H9 (cell line): ENCODE data around the gene HAND1. TPM values are rescaled to one million over a fixed set of nuclear protein-coding genes. Genes with fewer than 3 reads are reported as not detected.

Source experiments
- DNase-seq: peaks from one replicate; pipeline ENCODE4 v3.0.0-alpha.2; 2017
- H2AFZ ChIP-seq: one replicate; pipeline ENCODE4 v1.6.1; 2013; ENCODE audit warnings: mild to moderate bottlenecking, low read length, control low read depth, moderate library complexity
- H2AK5ac ChIP-seq: 2 replicates; pipeline ENCODE4 v1.6.1; 2013; ENCODE audit warnings: low read length, control low read depth, mixed read lengths; ENCODE audit not compliant: insufficient read length
- H2BK120ac ChIP-seq: one replicate; pipeline ENCODE4 v1.6.1; 2013; ENCODE audit warnings: low read depth, mild to moderate bottlenecking, low read length, control low read depth, inconsistent platforms; ENCODE audit not compliant: poor library complexity, severe bottlenecking
- H2BK12ac ChIP-seq: 2 replicates; pipeline ENCODE4 v1.6.1; 2013; ENCODE audit warnings: low read length, control low read depth, mixed read lengths, low read depth; ENCODE audit not compliant: insufficient read length
- H2BK15ac ChIP-seq: 2 replicates; pipeline ENCODE4 v1.6.1; 2013; ENCODE audit warnings: low read depth, low read length, control low read depth
- H2BK20ac ChIP-seq: one replicate; pipeline ENCODE4 v1.6.1; 2013; ENCODE audit warnings: low read depth, mild to moderate bottlenecking, low read length, control low read depth, inconsistent platforms; ENCODE audit not compliant: poor library complexity, severe bottlenecking
- H2BK5ac ChIP-seq: 2 replicates; pipeline ENCODE4 v1.6.1; 2013; ENCODE audit warnings: low read length, control low read depth, mixed read lengths; ENCODE audit not compliant: insufficient read length
- H3K14ac ChIP-seq: 2 replicates; pipeline ENCODE4 v1.6.1; 2013; ENCODE audit warnings: low read length, control low read depth; ENCODE audit not compliant: insufficient read depth
- H3K18ac ChIP-seq: 2 replicates; pipeline ENCODE4 v1.6.1; 2013; ENCODE audit warnings: low read depth, mild to moderate bottlenecking, mixed read lengths, low read length, control low read depth; ENCODE audit not compliant: insufficient read length
- H3K23ac ChIP-seq: 2 replicates; pipeline ENCODE4 v1.6.1; 2013; ENCODE audit warnings: low read length, control low read depth, mixed read lengths, low read depth; ENCODE audit not compliant: insufficient read length
- H3K23me2 ChIP-seq: 2 replicates; pipeline ENCODE4 v1.6.1; 2013; ENCODE audit warnings: low read depth, mild to moderate bottlenecking, mixed read lengths, low read length, control low read depth; ENCODE audit not compliant: insufficient read length, poor library complexity, severe bottlenecking
- H3K27ac ChIP-seq: 2 replicates; pipeline ENCODE4 v1.5.1; 2013; ENCODE audit warnings: low read length, control low read depth, mixed read lengths, low read depth; ENCODE audit not compliant: insufficient read length
- H3K27me3 ChIP-seq: 2 replicates; pipeline ENCODE4 v1.6.1; 2013; ENCODE audit warnings: low read length, control low read depth, inconsistent platforms; ENCODE audit not compliant: insufficient read depth
- H3K4ac ChIP-seq: 2 replicates; pipeline ENCODE4 v1.6.1; 2013; ENCODE audit warnings: low read depth, mild to moderate bottlenecking, control low read depth, inconsistent platforms, low read length, moderate library complexity
- H3K4me1 ChIP-seq: 2 replicates; pipeline ENCODE4 v1.6.1; 2013; ENCODE audit warnings: low read length, control low read depth, inconsistent platforms; ENCODE audit not compliant: insufficient read depth
- H3K4me2 ChIP-seq: 2 replicates; pipeline ENCODE4 v1.6.1; 2013; ENCODE audit warnings: low read length, control low read depth, mixed read lengths; ENCODE audit not compliant: insufficient read length, insufficient read depth
- H3K56ac ChIP-seq: 2 replicates; pipeline ENCODE4 v1.6.1; 2013; ENCODE audit warnings: low read depth, mild to moderate bottlenecking, mixed read lengths, low read length, control low read depth; ENCODE audit not compliant: insufficient read length
- H3K79me1 ChIP-seq: 2 replicates; pipeline ENCODE4 v1.6.1; 2013; ENCODE audit warnings: low read depth, mild to moderate bottlenecking, moderate library complexity, low read length, control low read depth, inconsistent platforms; ENCODE audit not compliant: insufficient read depth, poor library complexity, severe bottlenecking
- H3K79me2 ChIP-seq: 2 replicates; pipeline ENCODE4 v1.6.1; 2013; ENCODE audit warnings: low read length, control low read depth, inconsistent platforms; ENCODE audit not compliant: insufficient read depth
- H3K9ac ChIP-seq: 2 replicates; pipeline ENCODE4 v1.6.1; 2013; ENCODE audit warnings: low read length, control low read depth, mixed read lengths; ENCODE audit not compliant: insufficient read length; ENCODE audit errors: extremely low read depth
- H3K9me3 ChIP-seq: one replicate; pipeline ENCODE4 v1.6.1; 2013; ENCODE audit warnings: low read depth, low read length, inconsistent platforms; ENCODE audit not compliant: control insufficient read depth
- H3T11ph ChIP-seq: one replicate; pipeline ENCODE4 v1.6.1; 2013; ENCODE audit warnings: mild to moderate bottlenecking, low read length, control low read depth, inconsistent platforms
- H4K20me1 ChIP-seq: one replicate; pipeline ENCODE4 v1.6.1; 2013; ENCODE audit not compliant: control insufficient read depth, insufficient read length, insufficient read depth
- H4K5ac ChIP-seq: 2 replicates; pipeline ENCODE4 v1.6.1; 2013; ENCODE audit warnings: low read depth, mild to moderate bottlenecking, mixed read lengths, low read length, control low read depth; ENCODE audit not compliant: insufficient read length
- H4K8ac ChIP-seq: replicated peaks from 2 replicates; pipeline ENCODE4 v1.6.1; 2013; ENCODE audit warnings: low read length, control low read depth, mixed read lengths, low read depth; ENCODE audit not compliant: insufficient read length
- H4K91ac ChIP-seq: 2 replicates; pipeline ENCODE4 v1.6.1; 2013; ENCODE audit warnings: low read depth, mild to moderate bottlenecking, moderate library complexity, mixed read lengths, low read length, control low read depth; ENCODE audit not compliant: insufficient read length
- H3K27ac Mint-ChIP-seq, 3 experiments: 2 replicates in 2 of 3; 3 replicates in 1 of 3; pipeline ENCODE4 v1.8.0; 2020 to 2021; ENCODE audit warnings: mixed read lengths in 3 of 3, mild to moderate bottlenecking in 1 of 3, moderate library complexity in 1 of 3
- H3K27me3 Mint-ChIP-seq: 2 replicates; pipeline ENCODE4 v1.8.0; 2021; ENCODE audit warnings: low read depth, mild to moderate bottlenecking, moderate library complexity, mixed read lengths
- H3K36me3 Mint-ChIP-seq, 3 experiments: 2 replicates in 2 of 3; 3 replicates in 1 of 3; pipeline ENCODE4 v1.8.0; 2020 to 2021; ENCODE audit warnings: low read depth in 3 of 3, mixed read lengths in 3 of 3; ENCODE audit not compliant: insufficient read depth in 1 of 3
- H3K4me1 Mint-ChIP-seq, 2 experiments: 2 replicates each; pipeline ENCODE4 v1.8.0; 2020; ENCODE audit warnings: mixed read lengths in 2 of 2
- H3K4me3 Mint-ChIP-seq, 2 experiments: 2 replicates in 1 of 2; 3 replicates in 1 of 2; pipeline ENCODE4 v1.8.0; 2020 to 2021; ENCODE audit warnings: mild to moderate bottlenecking in 2 of 2, mixed read lengths in 2 of 2, moderate library complexity in 1 of 2
- H3K9me3 Mint-ChIP-seq, 2 experiments: 2 replicates in 1 of 2; 3 replicates in 1 of 2; pipeline ENCODE4 v1.8.0; 2020; ENCODE audit warnings: mild to moderate bottlenecking in 2 of 2, mixed read lengths in 2 of 2, moderate library complexity in 1 of 2
- WGBS: extraction: QIAGEN DNeasy Blood & Tissue Kit; methylation state at CpG from one replicate; pipeline ENCODE4 v1.1.7; 2013; ENCODE audit warnings: missing lambda C conversion rate, low lambda C conversion rate, mixed read lengths; ENCODE audit not compliant: insufficient read length; ENCODE audit errors: extremely low coverage; 5-methylcytosine and 5-hydroxymethylcytosine counted together
- total RNA-seq: library from RNA; stranded (reverse); gene quantifications from 2 replicates; pipeline ENCODE4 v1.2.1, GENCODE V29; 2021
- TF ChIP-seq, protein P1 (sequence below): fragments of 200-600 bp; sonication (generic); conservative IDR thresholded peaks from 3 replicates; pipeline ENCODE4 v1.8.0; 2021; ENCODE audit warnings: antibody characterized with exemption, mild to moderate bottlenecking

The HAND1 gene
- total RNA-seq, 1 experiment from 2014 or later = not detected

DNA sequence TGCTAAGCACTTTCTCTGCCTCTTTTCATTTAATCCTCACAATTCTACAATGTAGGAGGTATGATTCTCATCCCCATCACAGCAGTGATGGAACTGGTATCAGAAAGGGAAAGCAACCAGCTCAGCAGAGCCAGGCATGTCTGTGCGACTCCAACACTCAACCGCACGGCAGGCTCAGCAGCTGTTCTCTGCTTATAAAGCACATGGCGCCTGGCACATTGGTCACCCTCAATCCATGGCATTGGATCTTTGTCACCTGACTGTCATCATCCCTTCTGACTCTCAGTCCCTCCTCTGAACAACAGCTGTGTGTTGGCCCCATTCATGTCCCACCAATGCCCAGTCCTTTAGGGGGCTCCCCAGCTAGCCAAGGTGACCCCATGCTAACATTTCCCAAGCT lies 45.1 kb upstream of the HAND1 start:
- H3T11ph ChIP-seq = no peak overlapping the region
- no peaks in the 10 kb centered on the region for H4K20me1 ChIP-seq
- H3K23ac ChIP-seq = no peak overlapping the region
- H3K9me3 Mint-ChIP-seq = no peaks in the 10 kb centered on the region
- no peak overlapping the region for H3K4me3 Mint-ChIP-seq
- H3K4me2 ChIP-seq = no peak overlapping the region
- no peak overlapping the region; a peak in 1 of 7 replicates for H3K27ac Mint-ChIP-seq
- H3K9ac ChIP-seq = no peak overlapping the region
- peaks cover 16 to 34% of the 10 kb centered on the region in 2 experiments for H3K4me1 Mint-ChIP-seq
- TF ChIP-seq, protein P1, sequence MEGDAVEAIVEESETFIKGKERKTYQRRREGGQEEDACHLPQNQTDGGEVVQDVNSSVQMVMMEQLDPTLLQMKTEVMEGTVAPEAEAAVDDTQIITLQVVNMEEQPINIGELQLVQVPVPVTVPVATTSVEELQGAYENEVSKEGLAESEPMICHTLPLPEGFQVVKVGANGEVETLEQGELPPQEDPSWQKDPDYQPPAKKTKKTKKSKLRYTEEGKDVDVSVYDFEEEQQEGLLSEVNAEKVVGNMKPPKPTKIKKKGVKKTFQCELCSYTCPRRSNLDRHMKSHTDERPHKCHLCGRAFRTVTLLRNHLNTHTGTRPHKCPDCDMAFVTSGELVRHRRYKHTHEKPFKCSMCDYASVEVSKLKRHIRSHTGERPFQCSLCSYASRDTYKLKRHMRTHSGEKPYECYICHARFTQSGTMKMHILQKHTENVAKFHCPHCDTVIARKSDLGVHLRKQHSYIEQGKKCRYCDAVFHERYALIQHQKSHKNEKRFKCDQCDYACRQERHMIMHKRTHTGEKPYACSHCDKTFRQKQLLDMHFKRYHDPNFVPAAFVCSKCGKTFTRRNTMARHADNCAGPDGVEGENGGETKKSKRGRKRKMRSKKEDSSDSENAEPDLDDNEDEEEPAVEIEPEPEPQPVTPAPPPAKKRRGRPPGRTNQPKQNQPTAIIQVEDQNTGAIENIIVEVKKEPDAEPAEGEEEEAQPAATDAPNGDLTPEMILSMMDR = no peak
- H4K5ac ChIP-seq = no peak overlapping the region
- H3K27me3 Mint-ChIP-seq = peaks cover 40% of the 10 kb centered on the region
- no peak overlapping the region for H2BK120ac ChIP-seq
- no peak overlapping the region for H4K8ac ChIP-seq
- H3K9me3 ChIP-seq = no peaks in the 10 kb centered on the region
- no peaks in the 10 kb centered on the region for H3K23me2 ChIP-seq
- no peak overlapping the region for H2BK12ac ChIP-seq
- no peaks in the 10 kb centered on the region for H3K4me1 ChIP-seq
- no peaks in the 10 kb centered on the region for H3K79me2 ChIP-seq
- no peak overlapping the region for H3K56ac ChIP-seq
- no peak overlapping the region for H2BK15ac ChIP-seq
- H2BK20ac ChIP-seq = no peak overlapping the region
- H2AK5ac ChIP-seq = no peak overlapping the region
- DNase-seq = no peak
- H3K79me1 ChIP-seq = no peaks in the 10 kb centered on the region
- H4K91ac ChIP-seq = no peak overlapping the region
- WGBS = no CpG with 5 or more reads among the region's 4 CpGs
- no peak overlapping the region for H3K18ac ChIP-seq
- H3K36me3 Mint-ChIP-seq = no peaks in the 10 kb centered on the region
- no peak overlapping the region for H3K27ac ChIP-seq
- H3K27me3 ChIP-seq = no peaks in the 10 kb centered on the region
- no peak overlapping the region for H3K4ac ChIP-seq
- no peak overlapping the region; the same call in 1 of the 2 replicates for H3K14ac ChIP-seq
- H2BK5ac ChIP-seq = no peak overlapping the region
- no peak overlapping the region for H2AFZ ChIP-seq
